HTERT RPE-1 (cell line): ENCODE measurements around the gene PLEK.
"Not testable (repeated sequence)": the region's sequence is repeated elsewhere in the genome, so short reads cannot be mapped to it uniquely, and the experiment has no call there.

Experiments
- in situ Hi-C: fragments of 300-500 bp; cut with MboI; formaldehyde crosslinking; loops from 4 replicates; pipeline ENCODE4 v1.14.3; 2020; ENCODE audit warnings: low sequenced_read_pairs

PLEK gene

GRCh38 chr2:68352651-68353391, 12.3 kb upstream of the PLEK start:
- in situ Hi-C loops = no loop called here

- in situ Hi-C loops = no loop called here
These were observed 8.4 kb upstream of the PLEK start for GRCh38 chr2:68356599-68357239.

- in situ Hi-C loops = no loop called here
These were observed 7.3 kb upstream of the PLEK start for GRCh38 chr2:68357605-68358337.

- in situ Hi-C loops = no loop called here
These were observed 5.2 kb upstream of the PLEK start for GRCh38 chr2:68359889-68360288.

GRCh38 chr2:68362069-68362468, 3.0 kb upstream of the PLEK start:
- in situ Hi-C loops = no loop called here

GRCh38 chr2:68362749-68363148, 2.3 kb upstream of the PLEK start:
- in situ Hi-C loops = no loop called here

- in situ Hi-C loops = no loop called here
These were observed 1.4 kb upstream of the PLEK start for GRCh38 chr2:68363721-68364120.

GRCh38 chr2:68366083-68366560, 1.0 kb downstream of the PLEK start:
- in situ Hi-C loops = no loop called here

GRCh38 chr2:68367953-68368653, 3.0 kb downstream of the PLEK start:
- in situ Hi-C loops = no loop called here

- in situ Hi-C loops = no loop called here
These were observed 3.7 kb downstream of the PLEK start for GRCh38 chr2:68368654-68369336.

GRCh38 chr2:68369337-68369734, 4.3 kb downstream of the PLEK start:
- in situ Hi-C loops = no loop called here

- in situ Hi-C loops = no loop called here
These were observed 6.1 kb downstream of the PLEK start for GRCh38 chr2:68371138-68371537.

- in situ Hi-C loops = no loop called here
These were observed 6.5 kb downstream of the PLEK start for GRCh38 chr2:68371581-68371980.

- in situ Hi-C loops = no loop called here
These were observed 7.4 kb downstream of the PLEK start for GRCh38 chr2:68372485-68372884.

- in situ Hi-C loops = no loop called here
These were observed 9.1 kb downstream of the PLEK start for GRCh38 chr2:68374184-68374583.

GRCh38 chr2:68375582-68375981, 10.5 kb downstream of the PLEK start:
- in situ Hi-C loops = no loop called here

GRCh38 chr2:68377137-68377780, 12.2 kb downstream of the PLEK start:
- in situ Hi-C loops = no loop called here

GRCh38 chr2:68378779-68379178, 13.7 kb downstream of the PLEK start:
- in situ Hi-C loops = not testable (repeated sequence)

GRCh38 chr2:68379184-68379708, 14.2 kb downstream of the PLEK start:
- in situ Hi-C loops = no loop called here

GRCh38 chr2:68383778-68384177, 18.7 kb downstream of the PLEK start:
- in situ Hi-C loops = no loop called here
